GM12874 (cell line): Measurements from ENCODE around the gene RNF141.

ENCODE experiments used
- TF ChIP-seq, protein P1 (sequence below): IDR thresholded peaks from 2 replicates; pipeline ENCODE4 v1.5.1; 2011; ENCODE audit warnings: low read depth, mild to moderate bottlenecking, control low read depth, low read length, moderate library complexity; ENCODE audit not compliant: insufficient read depth

Gene RNF141

DNA sequence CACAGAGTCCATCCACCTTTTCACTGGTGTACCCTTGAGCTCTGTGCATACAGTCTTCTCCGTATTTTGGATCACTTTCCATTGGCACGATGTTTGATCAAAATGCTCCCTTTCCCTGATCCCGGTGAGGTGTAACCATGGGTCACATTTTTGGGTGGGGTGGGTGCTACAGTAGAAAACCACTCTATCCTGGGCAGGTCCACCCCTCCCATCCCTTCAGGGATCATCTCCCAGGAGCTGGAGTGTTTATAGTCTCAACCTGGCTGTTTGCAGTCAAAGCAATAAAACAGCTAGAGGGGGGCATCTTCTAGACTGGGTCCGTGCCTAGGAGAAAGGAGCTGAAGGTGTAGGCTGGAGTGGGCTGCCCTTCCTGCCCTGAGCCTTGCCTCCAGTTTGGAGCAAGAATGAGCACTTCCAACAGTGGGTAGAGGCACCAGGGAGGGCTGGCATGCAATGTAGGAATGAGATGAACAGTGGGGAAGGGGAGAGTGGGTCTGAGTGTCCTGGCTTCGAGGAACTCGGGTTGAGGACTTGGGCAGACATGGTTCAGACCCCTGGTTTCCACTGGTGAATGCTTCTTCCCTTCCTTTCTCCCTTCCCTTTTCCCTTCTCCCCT is 38.8 kb downstream of the RNF141 start:
- TF ChIP-seq, protein P1, sequence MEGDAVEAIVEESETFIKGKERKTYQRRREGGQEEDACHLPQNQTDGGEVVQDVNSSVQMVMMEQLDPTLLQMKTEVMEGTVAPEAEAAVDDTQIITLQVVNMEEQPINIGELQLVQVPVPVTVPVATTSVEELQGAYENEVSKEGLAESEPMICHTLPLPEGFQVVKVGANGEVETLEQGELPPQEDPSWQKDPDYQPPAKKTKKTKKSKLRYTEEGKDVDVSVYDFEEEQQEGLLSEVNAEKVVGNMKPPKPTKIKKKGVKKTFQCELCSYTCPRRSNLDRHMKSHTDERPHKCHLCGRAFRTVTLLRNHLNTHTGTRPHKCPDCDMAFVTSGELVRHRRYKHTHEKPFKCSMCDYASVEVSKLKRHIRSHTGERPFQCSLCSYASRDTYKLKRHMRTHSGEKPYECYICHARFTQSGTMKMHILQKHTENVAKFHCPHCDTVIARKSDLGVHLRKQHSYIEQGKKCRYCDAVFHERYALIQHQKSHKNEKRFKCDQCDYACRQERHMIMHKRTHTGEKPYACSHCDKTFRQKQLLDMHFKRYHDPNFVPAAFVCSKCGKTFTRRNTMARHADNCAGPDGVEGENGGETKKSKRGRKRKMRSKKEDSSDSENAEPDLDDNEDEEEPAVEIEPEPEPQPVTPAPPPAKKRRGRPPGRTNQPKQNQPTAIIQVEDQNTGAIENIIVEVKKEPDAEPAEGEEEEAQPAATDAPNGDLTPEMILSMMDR: no peak

DNA sequence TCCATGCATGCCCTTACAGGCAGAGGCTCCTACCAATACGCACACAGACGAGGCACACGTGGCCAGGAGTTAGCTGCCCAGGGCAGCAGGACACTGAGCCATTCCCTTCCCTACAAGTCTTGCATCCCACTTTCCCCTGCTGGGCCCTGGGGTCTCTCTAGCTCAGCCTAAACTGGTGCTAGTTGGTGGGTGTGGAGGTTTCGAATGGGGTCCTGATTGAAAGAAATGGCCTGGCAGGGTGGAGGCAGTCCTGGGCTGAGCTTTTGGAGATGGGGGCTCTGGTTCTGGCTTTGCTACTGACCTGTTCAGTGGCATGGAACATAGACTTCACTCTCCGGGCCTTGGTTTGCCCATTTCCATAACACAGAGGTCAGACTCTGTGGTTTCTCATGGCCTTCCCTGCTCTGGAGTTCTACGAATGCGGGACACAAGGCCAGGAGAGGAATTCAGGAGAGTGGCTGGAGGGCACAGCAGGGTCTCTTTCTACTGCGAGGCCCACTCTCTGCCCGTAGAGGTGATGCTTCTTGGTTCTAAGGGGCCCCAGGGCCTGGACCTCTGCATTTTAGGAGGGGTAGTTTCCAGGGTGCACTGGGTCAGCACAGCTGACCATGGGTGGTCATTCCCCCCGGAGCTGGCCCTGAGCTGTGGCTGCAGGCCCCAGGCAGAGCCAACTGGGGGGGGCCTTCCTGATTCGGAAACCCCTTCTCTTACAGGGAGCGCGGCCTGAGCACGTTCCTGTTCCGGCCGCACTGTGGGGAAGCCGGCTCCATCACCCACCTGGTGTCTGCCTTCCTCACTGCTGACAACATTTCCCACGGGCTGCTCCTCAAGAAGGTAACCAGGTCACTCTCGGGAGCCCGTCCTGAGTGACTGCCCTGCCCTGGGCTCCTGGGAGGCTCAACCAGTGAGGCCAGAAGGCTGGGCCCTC is 40.0 kb downstream of the RNF141 start:
- TF ChIP-seq, protein P1: no peak

DNA sequence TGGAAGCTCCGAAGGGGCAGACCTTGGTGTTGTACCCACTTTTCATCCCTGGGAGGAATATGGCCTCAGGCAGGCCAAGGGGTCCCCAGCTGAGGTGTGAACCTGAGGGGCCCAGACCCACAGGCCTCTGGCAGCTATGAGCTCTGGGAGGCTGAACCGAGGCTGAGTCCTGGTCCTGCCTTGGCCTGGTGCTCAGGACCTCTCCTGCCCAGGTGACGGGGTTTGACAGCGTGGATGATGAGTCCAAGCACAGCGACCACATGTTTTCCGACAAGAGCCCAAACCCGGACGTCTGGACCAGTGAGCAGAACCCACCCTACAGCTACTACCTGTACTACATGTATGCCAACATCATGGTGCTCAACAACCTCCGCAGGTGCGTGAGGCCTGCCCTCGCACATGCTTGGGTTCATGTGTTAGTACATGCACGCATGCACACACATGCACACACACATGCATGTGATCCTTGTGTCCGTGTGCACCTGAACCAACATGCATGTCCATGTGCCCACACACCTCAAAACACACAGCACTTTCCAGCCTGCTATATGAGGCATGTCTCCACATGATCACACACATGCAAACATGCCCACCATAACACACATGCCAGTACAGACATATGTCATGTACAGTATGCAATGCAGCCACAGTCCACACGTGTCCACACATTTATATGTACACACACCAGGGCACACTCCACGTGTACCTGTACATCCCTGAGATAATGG is 40.9 kb downstream of the RNF141 start:
- TF ChIP-seq, protein P1: no peak

DNA sequence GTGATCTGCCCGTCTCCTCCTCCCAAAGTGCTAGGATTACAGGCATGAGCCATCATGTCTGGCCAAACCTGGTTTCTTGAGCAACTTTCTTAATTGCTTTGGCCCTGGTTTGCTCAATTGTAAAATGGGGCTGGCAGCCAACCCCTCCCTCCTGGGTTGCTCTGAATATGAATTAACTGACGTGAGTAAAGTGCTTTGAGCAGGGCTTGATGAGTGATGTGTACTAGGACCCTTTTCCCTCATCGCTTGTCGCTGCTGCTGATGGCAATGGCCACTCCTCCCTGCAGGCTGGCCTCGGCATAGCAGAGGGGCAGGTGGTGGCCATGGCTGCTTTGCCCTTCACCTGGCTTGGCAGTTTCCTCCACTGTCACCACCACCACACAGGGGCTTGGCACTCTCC is 41.5 kb downstream of the RNF141 start:
- TF ChIP-seq, protein P1: no peak

DNA sequence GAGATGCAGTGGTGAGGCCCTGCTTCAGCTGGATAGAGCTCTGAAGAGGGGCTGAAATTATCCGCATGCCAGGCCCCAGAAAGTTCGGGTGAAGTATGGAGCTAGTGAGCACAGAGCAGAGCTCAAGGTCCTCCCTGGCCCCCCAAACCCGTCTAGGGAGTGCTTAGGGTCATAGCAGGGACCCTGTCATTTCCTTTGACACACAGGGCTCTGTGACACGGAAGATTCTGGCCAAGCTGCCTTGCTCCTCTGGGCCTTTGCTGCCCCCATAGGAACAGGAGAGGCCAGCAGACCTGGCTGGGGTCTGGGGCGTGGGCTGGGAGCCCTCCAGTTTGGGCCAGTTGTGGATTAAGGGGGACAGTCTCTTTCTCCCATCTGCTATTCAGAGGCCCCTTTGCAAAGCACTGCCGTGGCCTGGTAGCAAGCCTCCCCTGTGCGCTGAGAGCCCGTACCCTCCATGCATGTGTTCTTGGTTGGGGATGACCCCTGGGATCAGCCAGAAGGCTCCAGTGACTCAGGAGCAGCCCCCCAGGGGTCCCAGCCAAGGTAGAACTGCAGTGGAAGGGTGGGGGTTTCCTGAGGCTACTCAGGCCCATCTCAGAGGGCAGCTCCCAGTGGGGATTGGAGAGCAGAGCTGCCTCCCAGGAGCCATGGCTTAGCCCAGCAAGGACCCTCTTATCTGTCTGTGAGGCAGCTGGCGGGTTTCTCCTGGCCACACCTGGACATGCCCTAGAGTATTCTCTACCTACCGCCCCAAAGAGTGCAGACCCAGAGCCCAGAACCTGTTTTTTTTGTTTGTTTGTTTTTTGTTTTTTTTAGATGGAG is 42.3 kb downstream of the RNF141 start:
- TF ChIP-seq, protein P1: no peak

DNA sequence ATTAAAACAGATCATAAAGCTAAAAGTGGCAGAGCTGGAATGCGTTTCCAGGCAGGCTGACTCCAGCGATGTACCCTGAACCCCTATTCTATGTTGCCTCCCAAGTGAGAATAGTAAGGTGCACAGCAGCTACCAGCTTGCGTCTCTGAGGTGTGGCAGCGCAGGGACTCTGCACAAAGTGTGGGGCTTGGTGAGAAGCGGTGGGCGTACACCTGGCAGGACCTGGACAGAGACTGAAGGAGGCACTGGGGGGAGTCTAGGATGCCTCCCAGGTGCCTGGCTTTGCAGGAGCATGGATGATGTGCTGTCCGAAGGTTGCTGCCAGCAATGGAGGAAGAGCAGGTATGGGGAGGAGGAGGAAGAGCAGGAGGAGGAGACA is 43.0 kb downstream of the RNF141 start:
- TF ChIP-seq, protein P1: no peak
